ENCODE results near the gene TMEM121.

DNA sequence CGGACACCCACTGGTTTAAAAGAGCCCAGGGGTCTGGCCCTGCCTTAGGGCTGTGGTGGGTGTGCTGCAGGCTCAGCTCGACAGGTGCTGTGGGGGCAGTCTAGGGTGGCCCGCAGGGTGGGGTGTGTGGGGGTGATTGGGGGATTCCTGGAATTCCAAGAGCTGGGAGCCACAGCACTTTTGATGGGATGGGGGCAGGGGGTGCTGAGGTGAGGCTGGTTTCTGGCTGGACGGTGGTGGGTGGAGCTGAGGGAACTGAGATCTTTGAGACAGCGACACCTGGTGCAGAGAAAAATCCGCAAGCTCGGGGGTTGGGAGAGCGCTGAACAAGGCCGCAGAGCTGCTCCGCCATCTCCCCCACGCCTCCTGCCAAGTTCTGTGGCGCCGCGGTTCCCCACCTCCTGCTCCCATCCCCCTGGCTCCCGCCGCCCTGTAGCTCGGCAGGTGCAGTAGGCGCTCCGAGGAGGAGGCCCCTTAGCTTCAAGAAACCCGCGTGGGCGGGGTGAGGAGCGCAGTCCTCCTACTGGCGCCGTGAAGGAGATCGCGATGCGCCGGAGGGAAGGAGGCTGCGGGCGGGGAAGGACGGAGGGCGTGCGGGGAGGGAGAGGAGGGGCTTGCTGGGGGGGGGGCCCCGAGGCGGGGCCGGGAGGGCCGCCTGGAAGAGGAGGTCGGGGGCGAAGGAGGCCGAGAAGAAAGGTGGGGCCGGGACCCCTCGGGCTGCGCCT is 36.7 kb upstream of the TMEM121 start:
- TF ChIP-seq CTCF (IDR thresholded peaks at IDR 0.05; ENCODE audit: low read depth, low read length, missing input control) (peak; percentile 75), GABPA (IDR thresholded peaks at IDR 0.05 in 1 of 2, conservative IDR thresholded peaks at IDR 0.05 in 1 of 2) (no peak)
- TF ChIP-seq, protein P1, sequence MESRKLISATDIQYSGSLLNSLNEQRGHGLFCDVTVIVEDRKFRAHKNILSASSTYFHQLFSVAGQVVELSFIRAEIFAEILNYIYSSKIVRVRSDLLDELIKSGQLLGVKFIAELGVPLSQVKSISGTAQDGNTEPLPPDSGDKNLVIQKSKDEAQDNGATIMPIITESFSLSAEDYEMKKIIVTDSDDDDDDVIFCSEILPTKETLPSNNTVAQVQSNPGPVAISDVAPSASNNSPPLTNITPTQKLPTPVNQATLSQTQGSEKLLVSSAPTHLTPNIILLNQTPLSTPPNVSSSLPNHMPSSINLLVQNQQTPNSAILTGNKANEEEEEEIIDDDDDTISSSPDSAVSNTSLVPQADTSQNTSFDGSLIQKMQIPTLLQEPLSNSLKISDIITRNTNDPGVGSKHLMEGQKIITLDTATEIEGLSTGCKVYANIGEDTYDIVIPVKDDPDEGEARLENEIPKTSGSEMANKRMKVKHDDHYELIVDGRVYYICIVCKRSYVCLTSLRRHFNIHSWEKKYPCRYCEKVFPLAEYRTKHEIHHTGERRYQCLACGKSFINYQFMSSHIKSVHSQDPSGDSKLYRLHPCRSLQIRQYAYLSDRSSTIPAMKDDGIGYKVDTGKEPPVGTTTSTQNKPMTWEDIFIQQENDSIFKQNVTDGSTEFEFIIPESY (IDR thresholded peaks at IDR 0.05) = no peak
